A549 (cell line): ENCODE data around the gene LRFN4. TPM values are rescaled to one million over a fixed set of nuclear protein-coding genes. Genes with fewer than 3 reads are reported as not detected.

Source experiments
- ATAC-seq, 2 experiments: fragments of 200-7000 bp in 1 of 2; fragments of >200 bp in 1 of 2; cut with Nextera tagmentation in 1 of 2; cut with Tn5 transposase in 1 of 2; 3 replicates each; pipeline versions ENCODE4 v1.8.0 to v1.9.1; 2018 to 2020; ENCODE audit warnings: mild to moderate bottlenecking in 1 of 2, moderate library complexity in 1 of 2
- CTCF ChIA-PET: fragments of 300-600 bp; sonication (Branson Sonifier 250); formaldehyde crosslinking; extraction: SDS; loops from one replicate; lab custom pipeline; 2021; ENCODE audit warnings: antibody characterized with exemption, inconsistent platforms; lab: Yijun Ruan, JAX
- POLR2A ChIA-PET: fragments of 350-600 bp; formaldehyde crosslinking; extraction: SDS; loops from one replicate; lab custom pipeline; 2021; ENCODE audit warnings: antibody characterized with exemption, inconsistent platforms; lab: Yijun Ruan, JAX
- DNase-seq, 2 experiments: peaks; one replicate each; pipeline versions ENCODE4 v3.0.0 to v3.0.0-alpha.2; 2011 to 2016; ENCODE audit warnings: low read depth in 1 of 2, low spot score in 1 of 2
- FAIRE-seq: peaks from 2 replicates; lab custom pipeline; 2011; peaks lifted over from hg19 to GRCh38; lab: Jason Lieb, UNC
- H3K27ac ChIP-seq, 2 experiments: fragments of >200 bp; sonication (Bioruptor Twin); formaldehyde crosslinking; 3 replicates each; pipeline ENCODE4 v1.5.1; 2016 to 2017
- H3K4me1 ChIP-seq: fragments of >200 bp; sonication (Bioruptor Twin); formaldehyde crosslinking; 3 replicates; pipeline ENCODE4 v1.6.1; 2016
- H3K4me2 ChIP-seq: fragments of >200 bp; sonication (Bioruptor Twin); formaldehyde crosslinking; 3 replicates; pipeline ENCODE4 v1.6.1; 2016
- H3K4me3 ChIP-seq: fragments of >200 bp; sonication (Bioruptor Twin); formaldehyde crosslinking; 3 replicates; pipeline ENCODE4 v1.5.1; 2016
- H3K9me3 ChIP-seq: fragments of >200 bp; sonication (Bioruptor Twin); formaldehyde crosslinking; 3 replicates; pipeline ENCODE4 v1.6.1; 2016
- BCL3 ChIP-seq: fragments of >200 bp; sonication (Bioruptor Twin); formaldehyde crosslinking; IDR thresholded peaks from 3 replicates; pipeline ENCODE4 v1.6.1; 2016
- BHLHE40 ChIP-seq: IDR thresholded peaks from 2 replicates; pipeline ENCODE4 v1.6.1; 2012; ENCODE audit warnings: low read depth, low read length, inconsistent platforms
- CEBPB ChIP-seq, 2 experiments: fragments of >200 bp in 1 of 2; sonication (Bioruptor Twin) in 1 of 2; formaldehyde crosslinking in 1 of 2; IDR thresholded peaks; 2 replicates each; pipeline ENCODE4 v1.6.1; 2012 to 2016
- CHD4 ChIP-seq: fragments of 200-600 bp; sonication (generic); IDR thresholded peaks from 2 replicates; pipeline ENCODE4 v1.6.1; 2016; ENCODE audit warnings: antibody characterized with exemption, mild to moderate bottlenecking, borderline replicate concordance
- CTCF ChIP-seq: fragments of >200 bp; sonication (Bioruptor Twin); formaldehyde crosslinking; IDR thresholded peaks from 3 replicates; pipeline ENCODE4 v1.5.1; 2016
- E2F6 ChIP-seq: IDR thresholded peaks from 2 replicates; pipeline ENCODE4 v1.6.1; 2012; ENCODE audit warnings: low read depth, borderline replicate concordance
- EHMT2 ChIP-seq: fragments of 200-600 bp; sonication (generic); IDR thresholded peaks from 2 replicates; pipeline ENCODE4 v1.6.1; 2016; ENCODE audit warnings: antibody characterized with exemption, low read depth, mild to moderate bottlenecking, moderate library complexity
- ELK1 ChIP-seq: fragments of 150-350 bp; IDR thresholded peaks from 2 replicates; pipeline ENCODE4 v1.6.1; 2014; ENCODE audit warnings: low read depth, mild to moderate bottlenecking, low read length
- EP300 ChIP-seq, 2 experiments: fragments of >200 bp; sonication (Bioruptor Twin); formaldehyde crosslinking; IDR thresholded peaks; 2 replicates in 1 of 2; 3 replicates in 1 of 2; pipeline ENCODE4 v1.6.1; 2016 to 2017
- FOSL2 ChIP-seq, 2 experiments: fragments of 450-650 bp in 1 of 2; fragments of >200 bp in 1 of 2; sonication (Bioruptor Twin) in 1 of 2; formaldehyde crosslinking; IDR thresholded peaks; 2 replicates each; pipeline versions ENCODE4 v1.5.0 to v1.6.1; 2016 to 2020; ENCODE audit warnings: mild to moderate bottlenecking in 1 of 2, moderate library complexity in 1 of 2
- GATA3 ChIP-seq: IDR thresholded peaks from 2 replicates; pipeline ENCODE4 v1.6.1; 2012; ENCODE audit warnings: borderline replicate concordance
- HDAC2 ChIP-seq: fragments of 200-600 bp; sonication (generic); IDR thresholded peaks from 2 replicates; pipeline ENCODE4 v1.6.1; 2016
- HOXA7 ChIP-seq: fragments of 250-450 bp; sonication (Bioruptor Pico); IDR thresholded peaks from 2 replicates; pipeline ENCODE4 v1.5.0; 2020; ENCODE audit warnings: mild to moderate bottlenecking, moderate library complexity
- HOXB5 ChIP-seq: fragments of 250-450 bp; sonication (Bioruptor Pico); IDR thresholded peaks from 2 replicates; pipeline ENCODE4 v1.5.0; 2020; ENCODE audit warnings: mild to moderate bottlenecking, moderate library complexity
- JUN ChIP-seq, 2 experiments: fragments of >200 bp; sonication (Bioruptor Twin); formaldehyde crosslinking; IDR thresholded peaks; 2 replicates in 1 of 2; 3 replicates in 1 of 2; pipeline ENCODE4 v1.6.1; 2016 to 2017
- KDM1A ChIP-seq: fragments of 200-600 bp; sonication (generic); IDR thresholded peaks from 2 replicates; pipeline ENCODE4 v1.6.1; 2016; ENCODE audit warnings: low read depth, mild to moderate bottlenecking
- KDM5A ChIP-seq: fragments of 200-600 bp; sonication (generic); IDR thresholded peaks from 2 replicates; pipeline ENCODE4 v1.6.1; 2016; ENCODE audit warnings: antibody characterized with exemption, mild to moderate bottlenecking
- MAZ ChIP-seq: fragments of 150-350 bp; IDR thresholded peaks from 2 replicates; pipeline ENCODE4 v1.6.1; 2014; ENCODE audit warnings: antibody characterized with exemption, low read depth, low read length, borderline replicate concordance
- NR3C1 ChIP-seq: fragments of >200 bp; sonication (Bioruptor Twin); formaldehyde crosslinking; IDR thresholded peaks from 3 replicates; pipeline ENCODE4 v1.6.1; 2017
- PHF8 ChIP-seq: fragments of 200-600 bp; sonication (generic); IDR thresholded peaks from 2 replicates; pipeline ENCODE4 v1.6.1; 2016; ENCODE audit warnings: low read depth, mild to moderate bottlenecking, antibody characterized with exemption, moderate library complexity, borderline replicate concordance
- RCOR1 ChIP-seq: fragments of 150-350 bp; IDR thresholded peaks from 2 replicates; pipeline ENCODE4 v1.6.1; 2014; ENCODE audit warnings: antibody characterized with exemption, low read length, low read depth
- RFX5 ChIP-seq: fragments of 450-650 bp; IDR thresholded peaks from 2 replicates; pipeline ENCODE4 v1.7.1; 2014; ENCODE audit warnings: antibody characterized with exemption, mild to moderate bottlenecking, moderate library complexity
- SREBF2 ChIP-seq: fragments of 450-650 bp; IDR thresholded peaks from 2 replicates; pipeline ENCODE4 v1.6.1; 2014; ENCODE audit warnings: mild to moderate bottlenecking, moderate library complexity
- ZC3H11A ChIP-seq: fragments of 450-650 bp; IDR thresholded peaks from 2 replicates; pipeline ENCODE4 v1.6.1; 2014; ENCODE audit warnings: antibody characterized with exemption, mild to moderate bottlenecking
- ZFP36 ChIP-seq: fragments of 450-650 bp; IDR thresholded peaks from 2 replicates; pipeline ENCODE4 v1.6.1; 2014; ENCODE audit warnings: borderline replicate concordance; ENCODE audit not compliant: partially characterized antibody
- ZNF302 ChIP-seq: fragments of 250-450 bp; sonication (Bioruptor Pico); IDR thresholded peaks from 2 replicates; pipeline ENCODE4 v1.9.0; 2021; ENCODE audit warnings: inconsistent platforms, mild to moderate bottlenecking, moderate library complexity
- WGBS: methylation state at CpG from one replicate; pipeline ENCODE4 v1.1.6; 2017; ENCODE audit errors: missing lambda C conversion rate; 5-methylcytosine and 5-hydroxymethylcytosine counted together
- polyA plus RNA-seq, 4 experiments: library from polyadenylated mRNA; depleted of rRNA in 3 of 4; stranded (reverse); fragments of >200 nt; fragmentation: RNase III in 1 of 4; extraction: RNeasy Plus Mini Kit Qiagen cat#74134 plus additional on column Dnase treatment in 1 of 4; gene quantifications; 2 replicates in 3 of 4; 3 replicates in 1 of 4; pipeline ENCODE4 v1.2.3, GENCODE V29; 2011 to 2017

Gene LRFN4
- polyA plus RNA-seq, 2 of the 4 experiments (the other 2 are of a cell fraction) = 8.8 to 50.0 TPM

- H3K27ac ChIP-seq = peak overlapping the region in 1 of 2 experiments; percentile 25; a peak in 1 of 6 replicates
- WGBS = 96% methylated on average over 13 of the region's 32 CpGs
- H3K4me3 ChIP-seq = no peak overlapping the region
- DNase-seq (no peak), FAIRE-seq (no peak)
- no peak for TF ChIP-seq HOXB5 (CRISPR knock-in tag)
- no peak for TF ChIP-seq KDM5A
- no peak for TF ChIP-seq CTCF
- no peak for TF ChIP-seq FOSL2 (IDR thresholded peaks at IDR 0.05)
- no peak for TF ChIP-seq FOSL2 (CRISPR knock-in tag; IDR thresholded peaks at IDR 0.05)
- no peak for TF ChIP-seq CEBPB (IDR thresholded peaks at IDR 0.05)
- no peak for TF ChIP-seq EHMT2
- TF ChIP-seq BHLHE40 = no peak
- TF ChIP-seq ZC3H11A = no peak
- no peak for TF ChIP-seq ELK1
- TF ChIP-seq E2F6 = no peak
- TF ChIP-seq, all 56 proteins: peak for 0
- Histone ChIP-seq H3K4me2 (no peak overlapping the region), H3K9me3 (no peaks in the 10 kb centered on the region), H3K4me1 (peaks cover 24% of the 10 kb centered on the region)
- no peak for ATAC-seq
- ChIA-PET CTCF (interaction anchor here (0.8 to 2.5 kb wide), 7 partner anchors 9 to 119 kb away, joined by 3 to 9 read pairs (median 6); no protein-coding TSS in a partner anchor), POLR2A (no interaction called here)
These were observed 4.3 kb downstream of the LRFN4 start for GRCh38 chr11:66861038-66861773.

GRCh38 chr11:66861774-66862558 lies 5.1 kb downstream of the LRFN4 start:
- ChIA-PET POLR2A (no interaction called here), CTCF (interaction anchor here (0.8 to 2.5 kb wide), 6 partner anchors 19 to 120 kb away, joined by 3 to 9 read pairs (median 5); no protein-coding TSS in a partner anchor)
- DNase-seq (no peak), ATAC-seq (no peak), FAIRE-seq (no peak)
- H3K4me3 ChIP-seq = no peak overlapping the region
- no peaks in the 10 kb centered on the region for H3K9me3 ChIP-seq
- WGBS = 92% methylated on average over 28 of the region's 30 CpGs
- H3K27ac ChIP-seq = no peak overlapping the region
- H3K4me2 ChIP-seq = no peak overlapping the region
- H3K4me1 ChIP-seq = peaks cover 24% of the 10 kb centered on the region
- TF ChIP-seq NR3C1 (no peak), CHD4 (no peak), RCOR1 (no peak), RFX5 (no peak), KDM5A (no peak), BCL3 (no peak), SREBF2 (no peak), ZNF302 (CRISPR knock-in tag) (no peak), GATA3 (no peak), MAZ (no peak), PHF8 (no peak), ZFP36 (no peak), EP300 (IDR thresholded peaks at IDR 0.05) (no peak), HDAC2 (no peak), JUN (IDR thresholded peaks at IDR 0.05) (no peak), HOXA7 (CRISPR knock-in tag) (no peak), KDM1A (no peak)
- TF ChIP-seq, all 56 proteins: peak for 0
